Transverse colon (tissue), 4 donors: ENCODE results near the gene ACKR3.

Experiments
- CTCF ChIP-seq, 5 experiments: fragments of 200-600 bp in 3 of 5; fragments of 450-650 bp in 2 of 5; sonication (generic) in 3 of 5; IDR thresholded peaks; 1 replicate in 2 of 5; 2 replicates in 3 of 5; pipeline ENCODE4 v1.5.1; 2016 to 2017; ENCODE audit warnings: antibody characterized with exemption in 5 of 5, inconsistent platforms in 3 of 5, mild to moderate bottlenecking in 2 of 5, moderate library complexity in 1 of 5
- EP300 ChIP-seq: sonication (generic); formaldehyde crosslinking; IDR thresholded peaks from one replicate; pipeline ENCODE4 v1.6.1; 2017; ENCODE audit warnings: antibody characterized with exemption, low read depth
- POLR2A ChIP-seq: fragments of 450-650 bp; IDR thresholded peaks from one replicate; pipeline ENCODE4 v1.6.1; 2016; ENCODE audit warnings: antibody characterized with exemption, mild to moderate bottlenecking, moderate library complexity
- POLR2AphosphoS5 ChIP-seq, 3 donors: sonication (generic); formaldehyde crosslinking; IDR thresholded peaks; one replicate each; pipeline ENCODE4 v1.6.1; 2016; ENCODE audit warnings: antibody characterized with exemption in 3 of 3

GRCh38 chr2:236587861-236588815 lies 18.5 kb downstream of the ACKR3 start:
- TF ChIP-seq CTCF (IDR thresholded peaks at IDR 0.05) (no peak), POLR2A (no peak), EP300 (no peak), POLR2AphosphoS5 (IDR thresholded peaks at IDR 0.05) (no peak)
